H1 (cell line): ENCODE results near the gene TBC1D3C. TPM values are rescaled to one million over a fixed set of nuclear protein-coding genes. Genes with fewer than 3 reads are reported as not detected.
"Not testable (repeated sequence)": the region's sequence is repeated elsewhere in the genome, so short reads cannot be mapped to it uniquely, and the experiment has no call there.

ENCODE experiments used
- CTCF ChIA-PET: fragments of 300-600 bp; sonication (Branson Sonifier 250); formaldehyde crosslinking; loops from one replicate; lab custom pipeline; 2021; ENCODE audit not compliant: partially characterized antibody; lab: Charles Lee
- POLR2A ChIA-PET: fragments of 300-600 bp; sonication (Branson Sonifier 250); formaldehyde crosslinking; loops from one replicate; lab custom pipeline; 2021; ENCODE audit warnings: inconsistent platforms; ENCODE audit not compliant: partially characterized antibody; lab: Charles Lee
- DNase-seq, 2 experiments: peaks; one replicate each; pipeline versions ENCODE4 v3.0.0 to v3.0.0-alpha.2; 2010 to 2022; ENCODE audit warnings: low spot score in 2 of 2, low read depth in 1 of 2, mixed read lengths in 1 of 2
- FAIRE-seq: peaks from 2 replicates; lab custom pipeline; 2011; peaks lifted over from hg19 to GRCh38; lab: Jason Lieb, UNC
- H2AFZ ChIP-seq: 2 replicates; pipeline ENCODE4 v1.8.1; 2012; ENCODE audit warnings: low read length, inconsistent platforms
- H2AK5ac ChIP-seq: 2 replicates; pipeline ENCODE4 v1.6.1; 2013; ENCODE audit warnings: low read depth, low read length
- H2BK120ac ChIP-seq: replicated peaks from 2 replicates; pipeline ENCODE3; 2013; ENCODE audit warnings: low read depth, low read length, inconsistent platforms
- H2BK12ac ChIP-seq: 2 replicates; pipeline ENCODE4 v1.6.1; 2013; ENCODE audit warnings: low read depth, low read length
- H2BK15ac ChIP-seq: 2 replicates; pipeline ENCODE4 v1.6.1; 2013; ENCODE audit warnings: low read length
- H2BK20ac ChIP-seq: 2 replicates; pipeline ENCODE4 v1.6.1; 2013; ENCODE audit warnings: low read length
- H2BK5ac ChIP-seq: 2 replicates; pipeline ENCODE4 v1.6.1; 2013; ENCODE audit warnings: low read depth, low read length
- H3K14ac ChIP-seq: 2 replicates; pipeline ENCODE4 v1.6.1; 2013; ENCODE audit warnings: inconsistent platforms; ENCODE audit not compliant: insufficient read length
- H3K18ac ChIP-seq: 2 replicates; pipeline ENCODE4 v1.6.1; 2013; ENCODE audit warnings: low read length; ENCODE audit errors: extremely low read depth
- H3K23ac ChIP-seq: 2 replicates; pipeline ENCODE4 v1.6.1; 2013; ENCODE audit warnings: inconsistent platforms; ENCODE audit not compliant: insufficient read length
- H3K23me2 ChIP-seq: 2 replicates; pipeline ENCODE4 v1.6.1; 2013; ENCODE audit warnings: low read depth, low read length
- H3K27ac ChIP-seq: 2 replicates; pipeline ENCODE4 v1.6.1; 2011; ENCODE audit warnings: low read depth, low read length, inconsistent platforms
- H3K27me3 ChIP-seq, 4 experiments: replicated peaks in 1 of 4; 1 replicate in 1 of 4; 2 replicates in 3 of 4; pipeline versions ENCODE4 v1.6.1 to v1.8.1; 2011 to 2013; ENCODE audit warnings: low read length in 3 of 4, mild to moderate bottlenecking in 3 of 4, inconsistent platforms in 2 of 4, mixed read lengths in 2 of 4, moderate library complexity in 1 of 4; ENCODE audit not compliant: control insufficient read depth in 3 of 4, insufficient read depth in 3 of 4; ENCODE audit errors: extremely low read depth in 1 of 4
- H3K36me3 ChIP-seq, 4 experiments: 2 replicates each; pipeline versions ENCODE4 v1.6.1 to v1.8.1; 2011 to 2013; ENCODE audit warnings: mild to moderate bottlenecking in 4 of 4, low read length in 3 of 4, moderate library complexity in 2 of 4, control low read depth in 1 of 4, inconsistent platforms in 1 of 4; ENCODE audit not compliant: insufficient read depth in 4 of 4, control insufficient read depth in 2 of 4
- H3K4ac ChIP-seq: replicated peaks from 2 replicates; pipeline ENCODE3; 2013; ENCODE audit warnings: low read length, low read depth, mixed read lengths, inconsistent platforms; ENCODE audit not compliant: insufficient read length
- H3K4me1 ChIP-seq, 4 experiments: replicated peaks in 1 of 4; 1 replicate in 1 of 4; 2 replicates in 3 of 4; pipeline versions ENCODE4 v1.6.1 to v1.8.1; 2011 to 2013; ENCODE audit warnings: low read length in 3 of 4, inconsistent platforms in 2 of 4, mixed read lengths in 1 of 4; ENCODE audit not compliant: insufficient read depth in 4 of 4, control insufficient read depth in 3 of 4
- H3K4me2 ChIP-seq, 2 experiments: 2 replicates each; pipeline versions ENCODE4 v1.6.1 to v1.8.1; 2011 to 2013; ENCODE audit warnings: low read depth in 2 of 2, low read length in 2 of 2, control low read depth in 1 of 2, inconsistent platforms in 1 of 2, mild to moderate bottlenecking in 1 of 2; ENCODE audit not compliant: insufficient read depth in 1 of 2
- H3K4me3 ChIP-seq, 4 experiments: fragments of 200-600, 300-600 bp in 1 of 4; sonication (generic), shearing (Covaris generic), sonication (Bioruptor Twin) in 1 of 4; 2 replicates each; pipeline versions ENCODE4 v1.5.1 to v1.8.1; 2011 to 2016; ENCODE audit warnings: low read length in 4 of 4, low read depth in 3 of 4, control low read depth in 2 of 4, inconsistent platforms in 2 of 4, mild to moderate bottlenecking in 2 of 4, mixed read lengths in 1 of 4, moderate library complexity in 1 of 4; ENCODE audit not compliant: insufficient read depth in 2 of 4; ENCODE audit errors: extremely low read depth in 1 of 4
- H3K56ac ChIP-seq: replicated peaks from 2 replicates; pipeline ENCODE3; 2013; ENCODE audit warnings: low read depth, mild to moderate bottlenecking, mixed read lengths, low read length, inconsistent platforms; ENCODE audit not compliant: insufficient read length
- H3K79me1 ChIP-seq: 2 replicates; pipeline ENCODE4 v1.6.1; 2013; ENCODE audit warnings: low read depth, low read length, control low read depth
- H3K79me2 ChIP-seq, 2 experiments: 2 replicates each; pipeline versions ENCODE4 v1.6.1 to v1.8.1; 2012 to 2013; ENCODE audit warnings: low read length in 2 of 2, mild to moderate bottlenecking in 2 of 2, inconsistent platforms in 1 of 2; ENCODE audit not compliant: insufficient read depth in 2 of 2, control insufficient read depth in 1 of 2
- H3K9ac ChIP-seq, 4 experiments: replicated peaks in 1 of 4; 1 replicate in 1 of 4; 2 replicates in 3 of 4; pipeline versions ENCODE4 v1.6.1 to v1.8.1; 2011 to 2013; ENCODE audit warnings: low read depth in 3 of 4, low read length in 3 of 4, control low read depth in 2 of 4, mild to moderate bottlenecking in 2 of 4, moderate library complexity in 2 of 4, inconsistent platforms in 1 of 4; ENCODE audit errors: extremely low read depth in 1 of 4
- H3K9me3 ChIP-seq, 2 experiments: 2 replicates each; pipeline versions ENCODE4 v1.6.1 to v1.8.1; 2012 to 2013; ENCODE audit warnings: mild to moderate bottlenecking in 2 of 2, moderate library complexity in 2 of 2, control low read depth in 1 of 2, inconsistent platforms in 1 of 2, low read depth in 1 of 2, low read length in 1 of 2, mixed read lengths in 1 of 2; ENCODE audit not compliant: insufficient read depth in 2 of 2
- H4K20me1 ChIP-seq, 2 experiments: replicated peaks in 1 of 2; 2 replicates each; pipeline versions ENCODE3 to v1.8.1; 2011 to 2013; ENCODE audit warnings: inconsistent platforms in 2 of 2, low read length in 2 of 2, mild to moderate bottlenecking in 1 of 2; ENCODE audit not compliant: insufficient read depth in 2 of 2, control insufficient read depth in 1 of 2
- H4K5ac ChIP-seq: 2 replicates; pipeline ENCODE4 v1.6.1; 2013; ENCODE audit warnings: low read length, low read depth, mixed read lengths, inconsistent platforms; ENCODE audit not compliant: insufficient read length
- H4K8ac ChIP-seq: 2 replicates; pipeline ENCODE4 v1.8.0; 2013; ENCODE audit warnings: mild to moderate bottlenecking, moderate library complexity, low read length, inconsistent platforms; ENCODE audit not compliant: insufficient read depth; ENCODE audit errors: extremely low read depth
- H4K91ac ChIP-seq: replicated peaks from 2 replicates; pipeline ENCODE3; 2013; ENCODE audit warnings: low read length, mixed read lengths, inconsistent platforms; ENCODE audit not compliant: insufficient read length
- WGBS, 2 experiments: shearing (Covaris generic) in 1 of 2; methylation state at CpG; one replicate each; pipeline versions ENCODE4 v1.1.6 to v1.1.7; 2013 to 2015; ENCODE audit warnings: low lambda C conversion rate in 2 of 2, mixed read lengths in 2 of 2, inconsistent platforms in 1 of 2, low coverage in 1 of 2, missing lambda C conversion rate in 1 of 2; ENCODE audit not compliant: insufficient replicate concordance in 2 of 2, insufficient coverage in 1 of 2, insufficient read length in 1 of 2; ENCODE audit errors: extremely low coverage in 1 of 2, missing lambda C conversion rate in 1 of 2; 5-methylcytosine and 5-hydroxymethylcytosine counted together
- long read RNA-seq, 2 experiments: library from RNA in 1 of 2; library from capped mRNA in 1 of 2; stranded (forward); transcript quantifications; one replicate each; pipeline ENCODE4 v2.0.0, GENCODE V29; 2021; ENCODE audit warnings: inconsistent platforms in 1 of 2
- polyA minus RNA-seq, 3 experiments: library from RNA; depleted of rRNA, polyadenylated mRNA; stranded (reverse); fragments of >200 nt; gene quantifications; 1 replicate in 2 of 3; 2 replicates in 1 of 3; pipeline ENCODE4 v1.2.3, GENCODE V29; 2011
- polyA plus RNA-seq, 7 experiments: library from polyadenylated mRNA; depleted of rRNA in 3 of 7; stranded (reverse) in 5 of 7; unstranded in 2 of 7; fragments of >200 nt in 5 of 7; fragments of 200-250 nt in 2 of 7; gene quantifications; 1 replicate in 5 of 7; 2 replicates in 1 of 7; 4 replicates in 1 of 7; pipeline versions ENCODE4 v1.2.1 to v1.2.3, GENCODE V29; 2011 to 2013; ENCODE audit warnings: missing spikeins in 2 of 7, mixed read lengths in 2 of 7
- total RNA-seq: library from RNA; stranded (reverse); fragmentation: NEBNext Ultra II Directional; extraction: Animal tissue kit (Norgen Biotek cat#: 25700); gene quantifications from 2 replicates; pipeline ENCODE4 v1.2.1, GENCODE V29; 2021

TBC1D3C gene
- total RNA-seq: not detected in 2 replicates
- 0.68 TPM in 1 of 2 replicates, not detected in the other for polyA plus RNA-seq (2011; rRNA removed)
- polyA plus RNA-seq (2011; cell fraction: cytosol; rRNA removed): not detected
- 0.43 TPM for polyA plus RNA-seq (2011; cell fraction: nucleus; rRNA removed)
- polyA plus RNA-seq (2012, experiment 1 of 2): 0.53 TPM in 1 of 4 replicates, not detected in the others
- not detected for polyA plus RNA-seq (2012, experiment 2 of 2)
- polyA plus RNA-seq (2013, experiment 1 of 2): not detected
- not detected for polyA plus RNA-seq (2013, experiment 2 of 2)
- not detected in 2 replicates for polyA minus RNA-seq (2011; rRNA and poly(A)+ RNA removed)
- not detected for polyA minus RNA-seq (2011; cell fraction: cytosol; rRNA and poly(A)+ RNA removed)
- polyA minus RNA-seq (2011; cell fraction: nucleus; rRNA and poly(A)+ RNA removed): not detected
- long read RNA-seq, experiment 1: 0 reads
- long read RNA-seq, experiment 2: 0 reads

- H2BK20ac ChIP-seq, H3K4me2 ChIP-seq, H3K79me2 ChIP-seq, H4K20me1 ChIP-seq, H3K23me2 ChIP-seq, POLR2A ChIA-PET, H2BK5ac ChIP-seq, H3K4ac ChIP-seq, H4K8ac ChIP-seq, H3K27me3 ChIP-seq, H3K36me3 ChIP-seq, H2AK5ac ChIP-seq, H2BK15ac ChIP-seq, CTCF ChIA-PET, H3K18ac ChIP-seq, H2AFZ ChIP-seq, H3K4me3 ChIP-seq, H3K79me1 ChIP-seq, H4K91ac ChIP-seq, H3K9ac ChIP-seq, H3K56ac ChIP-seq, H4K5ac ChIP-seq, H3K9me3 ChIP-seq, FAIRE-seq, H3K23ac ChIP-seq, H3K4me1 ChIP-seq, H3K27ac ChIP-seq, H2BK120ac ChIP-seq, DNase-seq, H3K14ac ChIP-seq, H2BK12ac ChIP-seq: not testable (repeated sequence)
- no CpG with 5 or more reads among the region's 10 CpGs for WGBS, 2 experiments
Observed at GRCh38 chr17:38068534-38068933, at the start of gene TBC1D3C. Gene TBC1D3C, minus strand, starts transcription at chr17:38068634. Its CDS starts 1,568 bp downstream, at chr17:38067066.

- H4K91ac ChIP-seq, H2BK5ac ChIP-seq, H3K56ac ChIP-seq, H3K23me2 ChIP-seq, H3K27ac ChIP-seq, H3K14ac ChIP-seq, POLR2A ChIA-PET, H3K79me2 ChIP-seq, H3K4me3 ChIP-seq, CTCF ChIA-PET, H3K36me3 ChIP-seq, H3K27me3 ChIP-seq, H2BK120ac ChIP-seq, H4K5ac ChIP-seq, H3K4me2 ChIP-seq, H4K20me1 ChIP-seq, H2AK5ac ChIP-seq, H2BK12ac ChIP-seq, H2BK20ac ChIP-seq, FAIRE-seq, H3K23ac ChIP-seq, H2BK15ac ChIP-seq, H2AFZ ChIP-seq, H3K4ac ChIP-seq, H4K8ac ChIP-seq, H3K9me3 ChIP-seq, H3K18ac ChIP-seq, H3K4me1 ChIP-seq, DNase-seq, H3K9ac ChIP-seq, H3K79me1 ChIP-seq: not testable (repeated sequence)
- no CpG with 5 or more reads among the region's 1 CpG for WGBS, 2 experiments
Observed at GRCh38 chr17:38099262-38099661, 30.8 kb upstream of the TBC1D3C start.
